NCI-H345 (cell line): ENCODE measurements around the gene IL18RAP.

Source experiments
- DNase-seq: peaks from one replicate; lab custom pipeline; 2025; lab: John Stamatoyannopoulos, UW

The IL18RAP gene

DNA sequence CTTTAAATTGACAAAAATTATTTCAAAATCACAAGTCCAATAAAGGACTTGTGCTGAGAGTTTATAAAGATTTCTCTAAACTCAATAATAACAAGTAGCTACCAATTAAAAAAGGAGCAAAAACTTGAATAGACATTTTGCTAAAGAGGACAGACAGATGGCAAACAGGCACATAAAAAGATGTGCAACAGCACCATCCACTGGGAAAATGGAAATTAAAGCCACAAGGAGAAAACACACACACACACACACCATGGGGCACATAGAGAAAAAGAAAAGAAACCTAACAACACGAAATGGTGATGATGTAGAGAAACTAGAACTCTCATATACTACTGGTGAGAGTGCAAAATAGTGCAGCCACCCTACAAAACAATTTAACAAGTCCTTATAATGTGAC is 37.5 kb downstream of the IL18RAP start:
- DNase-seq = no peak

DNA sequence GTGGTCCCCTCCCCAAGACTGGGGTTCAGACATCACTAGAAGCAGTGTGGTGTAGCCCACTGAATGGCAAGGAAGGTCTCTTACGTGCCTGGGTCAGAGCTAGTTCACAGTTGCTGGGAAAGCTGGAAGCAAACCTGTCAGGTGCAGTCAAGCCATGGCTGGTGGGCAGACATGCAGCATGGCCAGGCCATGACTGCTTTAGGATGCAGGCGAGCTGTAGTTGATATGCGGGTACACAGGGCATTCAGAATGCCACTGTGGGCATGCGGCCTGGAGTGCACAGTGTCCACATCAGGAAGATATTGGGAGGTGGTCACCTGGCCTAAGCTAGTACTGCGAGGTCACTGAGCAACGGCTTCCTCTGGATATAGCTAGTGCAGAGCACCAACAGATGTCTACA is 38.2 kb downstream of the IL18RAP start:
- DNase-seq = no peak

DNA sequence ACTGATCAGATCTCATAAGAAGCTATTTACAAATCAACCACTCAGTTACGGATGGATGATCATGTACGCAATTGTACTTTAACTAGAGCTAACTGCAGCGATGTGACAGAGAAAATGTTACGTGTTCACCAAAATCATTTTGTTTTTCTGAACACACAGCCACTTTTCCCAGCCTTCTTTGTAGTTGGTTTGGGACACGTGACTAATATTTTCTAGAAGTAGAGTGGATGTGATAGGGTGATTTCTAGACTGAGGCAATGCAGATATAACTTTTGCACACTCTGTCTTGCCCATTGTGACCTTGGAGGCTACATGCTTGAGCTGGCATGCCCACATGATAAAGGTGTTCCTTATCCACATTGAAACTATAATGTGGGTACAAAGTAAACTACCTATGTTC is 40.2 kb downstream of the IL18RAP start:
- no peak for DNase-seq

DNA sequence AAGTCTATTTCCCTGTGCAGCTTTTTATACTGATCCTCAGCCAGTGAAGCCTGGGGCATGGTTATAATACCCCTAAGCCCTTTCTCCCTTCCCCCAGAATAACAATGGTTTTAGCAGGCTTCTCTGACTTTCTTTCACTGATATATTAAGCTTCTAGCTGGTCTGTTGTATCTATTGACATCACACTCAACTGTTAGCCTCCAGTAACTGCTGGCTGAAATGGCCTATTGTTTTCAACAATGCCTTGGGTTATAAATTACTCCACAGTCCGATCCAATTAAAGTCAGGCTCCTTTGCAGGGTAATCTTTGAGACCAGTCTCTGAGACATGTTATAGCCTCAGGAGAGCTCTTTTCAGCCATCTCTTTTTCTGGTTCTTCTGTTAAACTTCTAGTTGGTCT is 47.2 kb downstream of the IL18RAP start:
- DNase-seq = no peak

DNA sequence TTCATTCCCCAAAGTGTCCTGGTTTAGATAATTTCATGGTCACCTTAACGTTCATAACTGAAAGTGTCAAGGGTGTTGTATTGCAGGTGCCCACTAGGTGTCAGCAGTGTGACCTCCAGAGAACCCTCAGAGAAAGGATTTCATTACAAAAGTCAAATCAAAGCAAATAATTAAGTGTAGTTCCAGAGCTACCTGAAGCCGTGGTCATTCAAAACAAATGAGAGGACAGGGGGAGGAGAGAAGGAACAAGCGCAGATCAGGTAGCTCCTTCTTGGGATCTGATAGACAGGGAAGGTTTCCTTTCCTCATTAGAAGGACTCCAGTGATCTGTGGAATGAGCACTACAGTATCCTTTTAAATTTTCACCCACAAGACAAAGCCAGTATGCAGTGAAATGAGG is 50.1 kb downstream of the IL18RAP start, which contains the start of gene SLC9A4:
SLC9A4 (plus strand) TSS at position 207 of the 400 bp plus-strand sequence. CDS start 534 bp downstream, outside the sequence.
- DNase-seq = peak; percentile 44

DNA sequence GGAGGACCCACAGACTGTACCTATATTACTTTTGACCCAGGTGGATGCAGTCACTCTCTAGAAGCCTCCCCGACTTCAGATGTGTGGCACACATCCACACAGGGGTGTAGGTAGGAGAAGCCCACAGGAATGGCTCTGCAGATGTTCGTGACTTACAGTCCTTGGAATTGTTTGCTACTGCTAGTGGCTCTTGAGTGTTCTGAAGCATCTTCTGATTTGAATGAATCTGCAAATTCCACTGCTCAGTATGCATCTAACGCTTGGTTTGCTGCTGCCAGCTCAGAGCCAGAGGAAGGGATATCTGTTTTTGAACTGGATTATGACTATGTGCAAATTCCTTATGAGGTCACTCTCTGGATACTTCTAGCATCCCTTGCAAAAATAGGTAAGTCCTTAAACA is 50.7 kb downstream of the IL18RAP start:
- no peak for DNase-seq

DNA sequence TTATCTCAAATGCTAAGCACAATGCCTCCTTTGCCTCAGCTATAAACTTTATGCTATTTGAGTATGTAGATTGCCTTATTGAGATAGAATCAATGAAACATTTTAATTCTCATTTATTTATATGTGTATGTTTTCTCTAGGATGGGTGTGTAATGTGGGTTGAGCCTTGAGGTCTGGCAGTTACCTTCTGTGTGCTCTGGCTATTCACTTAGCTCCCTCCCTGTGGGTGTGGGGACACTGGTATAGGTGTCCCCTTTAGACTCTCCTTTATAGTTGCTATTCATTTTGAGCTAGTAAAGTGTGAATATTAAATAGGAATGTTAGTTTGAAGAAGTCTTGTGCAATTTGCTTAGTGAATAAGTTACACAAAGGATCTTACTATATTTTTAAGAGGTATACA is 51.8 kb downstream of the IL18RAP start:
- DNase-seq = no peak

DNA sequence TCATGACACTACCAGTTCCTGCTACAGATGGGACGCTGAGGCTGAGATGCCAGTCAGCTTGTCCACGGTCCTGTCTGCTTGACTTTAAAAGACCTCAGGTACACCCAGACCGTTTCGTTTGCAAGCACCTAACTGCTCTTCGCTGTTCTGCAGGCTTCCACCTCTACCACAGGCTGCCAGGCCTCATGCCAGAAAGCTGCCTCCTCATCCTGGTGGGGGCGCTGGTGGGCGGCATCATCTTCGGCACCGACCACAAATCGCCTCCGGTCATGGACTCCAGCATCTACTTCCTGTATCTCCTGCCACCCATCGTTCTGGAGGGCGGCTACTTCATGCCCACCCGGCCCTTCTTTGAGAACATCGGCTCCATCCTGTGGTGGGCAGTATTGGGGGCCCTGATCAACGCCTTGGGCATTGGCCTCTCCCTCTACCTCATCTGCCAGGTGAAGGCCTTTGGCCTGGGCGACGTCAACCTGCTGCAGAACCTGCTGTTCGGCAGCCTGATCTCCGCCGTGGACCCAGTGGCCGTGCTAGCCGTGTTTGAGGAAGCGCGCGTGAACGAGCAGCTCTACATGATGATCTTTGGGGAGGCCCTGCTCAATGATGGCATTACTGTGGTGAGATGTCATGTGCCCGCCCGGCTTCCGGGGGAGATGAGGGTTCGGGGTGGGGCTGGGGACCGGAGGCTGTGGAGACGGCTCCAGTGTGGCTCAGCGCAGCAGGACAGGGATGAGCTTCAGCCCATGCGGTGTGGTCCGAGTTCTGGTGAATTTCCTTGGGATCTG is 55.9 kb downstream of the IL18RAP start:
- no peak for DNase-seq

DNA sequence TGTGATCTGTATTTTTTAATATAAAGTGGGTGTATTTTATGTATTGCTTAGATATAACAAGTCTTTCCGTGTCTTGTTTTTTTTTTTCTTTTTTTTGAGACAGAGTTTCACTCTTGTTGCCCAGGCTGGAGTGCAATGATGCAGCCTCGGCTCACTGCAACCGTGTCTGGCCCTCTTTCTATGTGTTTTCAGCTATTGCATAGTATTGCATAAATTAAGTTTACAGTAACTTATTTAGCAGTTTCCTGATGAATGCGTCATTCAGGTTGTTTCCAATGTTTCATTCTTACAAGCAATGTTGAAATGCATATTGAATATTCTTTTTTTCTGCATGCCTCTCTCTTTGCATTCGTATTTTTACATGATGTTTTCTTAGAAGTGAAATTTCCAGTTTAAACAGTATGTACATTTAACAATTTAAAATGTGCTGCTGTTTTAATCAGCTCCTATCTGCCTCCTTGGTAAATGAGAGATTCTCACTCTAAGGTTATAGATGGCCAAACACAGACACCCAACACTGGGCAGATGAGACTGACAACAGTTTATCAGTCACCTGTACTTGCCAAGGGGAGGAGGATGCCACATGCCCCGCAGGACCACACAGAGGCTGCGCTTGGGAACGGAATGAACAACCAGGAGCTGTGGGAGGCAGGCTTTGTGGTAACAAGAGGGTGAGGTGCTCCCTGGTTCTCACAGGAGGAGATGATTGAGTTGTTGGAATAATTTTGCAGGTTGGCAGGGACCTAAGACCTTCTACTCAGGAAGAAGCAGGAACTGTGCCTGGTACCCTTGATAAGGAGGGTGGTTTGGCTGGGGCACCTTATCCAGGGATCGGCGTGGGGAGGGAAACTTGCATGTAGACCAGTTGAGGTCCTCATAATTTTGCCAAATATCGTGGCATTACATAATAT is 57.6 kb downstream of the IL18RAP start:
- no peak for DNase-seq

DNA sequence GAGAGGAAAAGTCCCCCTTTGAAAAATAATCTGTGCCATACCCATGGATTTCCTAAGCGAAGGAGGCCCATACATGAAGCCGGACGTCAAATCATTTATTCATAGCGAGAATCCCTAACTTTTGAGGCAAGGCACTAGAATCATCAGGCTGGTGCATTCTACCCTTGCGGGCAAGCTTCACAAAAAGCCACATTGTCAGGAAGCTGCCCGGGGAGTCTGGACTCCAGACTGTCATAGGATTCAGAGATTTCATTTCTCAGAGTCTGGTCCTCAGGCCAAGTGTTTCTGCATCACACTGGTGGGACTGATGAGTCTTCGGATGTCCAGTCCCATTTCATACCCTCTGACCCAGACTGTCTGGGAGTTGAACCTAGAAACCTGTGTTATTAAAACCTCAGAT is 59.0 kb downstream of the IL18RAP start:
- no peak for DNase-seq

DNA sequence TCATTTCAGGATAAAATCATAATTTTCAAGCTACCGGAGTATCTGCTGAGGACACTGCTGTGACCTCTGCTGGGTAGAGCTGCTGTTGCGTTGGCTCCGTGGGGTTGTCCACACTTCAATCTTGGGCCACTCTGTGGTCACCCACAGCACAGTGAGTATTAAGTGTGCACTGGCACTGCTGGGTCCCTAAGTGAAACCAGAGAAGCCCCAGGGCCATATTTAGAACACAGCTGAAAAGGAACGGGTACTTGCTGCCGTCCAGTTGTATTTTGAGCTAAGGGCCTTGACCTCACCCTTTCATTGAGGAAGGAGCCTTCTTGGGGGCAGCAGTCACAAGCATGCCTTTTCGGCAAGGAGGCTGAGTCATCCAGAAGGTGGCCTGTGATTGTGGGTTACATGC is 60.1 kb downstream of the IL18RAP start:
- no peak for DNase-seq

DNA sequence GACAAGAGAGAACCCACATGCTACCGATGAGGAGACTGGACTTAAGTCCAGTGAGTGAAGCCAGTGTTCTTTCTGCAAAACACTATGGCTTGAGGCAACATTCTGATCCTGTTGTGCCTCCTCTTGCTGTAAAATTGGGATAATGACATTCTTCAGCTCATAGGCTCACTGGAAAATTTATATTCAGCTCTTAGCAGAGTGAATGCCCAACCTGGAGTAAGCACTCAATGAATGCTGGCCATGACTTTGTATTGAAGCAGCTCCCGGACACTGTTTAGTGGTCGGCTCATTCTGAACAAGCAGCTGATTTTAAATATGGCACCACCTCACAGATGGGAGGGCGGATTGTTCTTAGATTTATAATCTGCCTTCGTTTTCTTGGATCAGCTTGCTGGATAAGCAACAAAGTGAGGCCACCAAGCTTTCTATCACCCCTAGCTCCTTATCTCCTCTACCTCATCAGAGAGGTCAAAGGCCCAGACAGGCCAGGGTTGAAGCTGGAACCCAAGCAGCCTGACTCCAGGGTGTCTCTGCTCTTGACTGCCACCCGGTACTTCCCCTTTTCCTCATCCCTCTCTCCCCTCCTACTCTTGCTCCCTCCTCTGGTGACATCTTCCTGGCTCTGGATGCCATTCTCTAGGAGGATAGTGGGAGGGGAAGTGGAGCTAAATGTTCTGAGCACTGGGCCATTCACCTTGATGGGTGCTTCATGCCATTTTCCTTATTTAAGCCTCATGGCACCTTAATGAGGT is 61.5 kb downstream of the IL18RAP start:
- DNase-seq = no peak

DNA sequence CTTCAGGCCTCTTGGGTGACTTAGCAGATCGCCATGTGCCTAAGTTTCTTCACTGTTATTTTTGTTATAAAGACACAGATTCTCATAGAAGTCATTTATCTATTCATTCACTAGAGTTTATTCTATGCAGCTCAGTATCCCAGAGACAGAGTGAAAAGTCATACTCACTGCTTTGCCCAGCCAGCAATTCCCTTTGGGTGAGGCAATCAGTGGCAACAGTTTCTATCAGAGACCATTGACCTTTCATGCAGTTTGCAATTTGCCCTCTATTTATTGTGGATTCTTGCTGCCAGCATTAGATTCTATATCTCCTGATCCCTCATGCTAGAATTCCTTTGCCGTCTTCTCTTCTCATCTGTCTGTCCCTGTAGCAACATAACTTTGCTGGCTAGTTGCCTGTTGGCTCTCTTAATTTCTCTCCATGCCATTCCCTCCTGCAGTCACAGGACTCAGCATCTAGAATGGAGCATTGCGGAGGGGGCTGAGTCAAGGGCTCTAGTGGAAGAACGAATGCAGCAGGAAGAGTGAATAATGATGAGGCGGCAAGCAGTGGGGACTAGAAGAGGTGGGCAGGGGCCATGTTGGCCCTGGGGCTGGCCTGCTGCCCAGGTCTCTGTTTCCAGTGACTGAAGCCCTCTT is 62.3 kb downstream of the IL18RAP start:
- no peak for DNase-seq

DNA sequence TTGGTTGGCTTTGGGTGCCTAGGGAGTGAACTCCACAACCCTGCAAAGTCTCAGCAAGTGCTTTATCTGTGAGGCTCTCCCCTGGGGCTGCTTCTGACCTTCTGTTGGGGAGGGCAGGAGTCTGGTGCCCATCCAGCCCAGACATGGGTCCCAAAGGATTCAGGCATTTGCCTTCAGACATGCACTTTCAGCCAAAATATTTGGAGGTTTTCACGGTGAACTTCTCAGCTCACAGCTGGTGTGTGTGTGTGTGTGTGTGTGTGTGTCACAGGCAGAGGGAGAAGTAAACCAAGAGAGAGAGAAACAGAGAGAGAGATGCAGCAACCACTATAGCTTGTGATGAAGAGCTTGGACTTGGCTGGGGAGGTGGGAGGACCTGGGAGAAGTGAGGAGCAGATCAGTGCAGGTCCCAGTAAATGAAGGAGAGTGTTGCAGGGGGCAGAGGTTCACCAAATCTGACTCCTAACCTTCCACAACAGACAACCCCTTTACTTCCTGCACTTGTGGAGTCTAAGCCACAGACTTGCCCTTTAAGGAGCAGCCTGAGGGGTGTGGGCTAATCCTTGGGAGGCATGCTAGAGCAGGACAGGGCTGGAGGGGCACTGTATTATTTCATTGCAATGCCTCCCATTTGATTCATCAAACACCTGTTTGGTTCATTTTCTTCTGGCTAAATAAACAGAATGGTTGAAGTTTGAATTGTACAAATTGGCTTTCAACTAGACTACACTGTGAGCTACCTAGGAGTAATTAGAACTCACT is 64.2 kb downstream of the IL18RAP start:
- no peak for DNase-seq

DNA sequence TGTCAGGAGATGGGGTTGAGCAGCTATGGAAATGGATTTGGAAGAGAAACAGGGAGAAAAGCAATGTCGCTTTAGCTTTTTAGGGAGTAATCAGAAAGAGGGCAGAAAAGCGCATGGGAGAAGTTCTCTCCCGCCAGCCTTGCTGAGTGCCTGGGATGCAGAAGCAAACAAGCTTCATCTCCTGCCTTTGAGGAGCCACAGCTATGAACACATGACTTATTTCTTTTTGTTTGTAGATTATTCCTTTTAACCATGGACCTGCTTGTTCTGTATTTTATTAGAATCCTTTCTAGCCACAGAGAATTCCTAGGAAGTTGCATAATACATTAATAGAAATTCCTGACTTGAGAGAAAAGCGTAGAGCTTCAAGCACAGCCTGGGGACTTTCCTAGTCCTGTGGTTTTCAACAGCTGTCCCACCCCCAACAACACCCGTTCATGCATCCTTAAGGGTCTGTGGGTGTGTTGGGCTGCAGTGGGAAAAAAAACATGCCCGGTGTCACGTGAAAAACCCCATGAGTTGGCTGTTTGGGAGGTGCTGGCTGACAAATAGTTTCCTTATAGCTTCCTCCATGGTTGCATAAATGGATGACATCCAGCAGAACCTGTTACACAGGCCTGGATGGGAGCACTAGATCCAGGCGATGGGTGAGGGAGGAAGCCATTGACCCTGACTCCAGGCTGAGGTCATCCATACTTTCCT is 65.0 kb downstream of the IL18RAP start:
- DNase-seq = no peak

DNA sequence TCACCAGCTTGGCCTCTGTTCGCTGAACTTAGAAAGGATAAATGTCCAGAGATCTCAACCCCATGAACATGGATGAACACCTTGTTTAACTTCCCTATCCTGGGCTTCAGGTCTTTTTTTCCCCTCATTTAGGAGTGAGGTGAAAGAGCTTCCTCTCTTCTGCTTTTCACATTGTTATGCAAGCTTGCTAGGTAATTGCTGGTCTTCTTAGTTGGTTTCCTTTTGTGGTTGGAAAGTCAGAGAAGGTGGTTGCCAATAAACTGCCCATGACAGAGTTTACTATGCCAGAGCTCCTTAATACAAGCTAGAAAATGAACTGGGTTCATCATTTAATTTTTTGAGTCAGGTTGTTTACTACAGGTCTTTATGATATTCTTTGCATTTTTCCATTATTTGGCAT is 66.7 kb downstream of the IL18RAP start:
- no peak for DNase-seq

DNA sequence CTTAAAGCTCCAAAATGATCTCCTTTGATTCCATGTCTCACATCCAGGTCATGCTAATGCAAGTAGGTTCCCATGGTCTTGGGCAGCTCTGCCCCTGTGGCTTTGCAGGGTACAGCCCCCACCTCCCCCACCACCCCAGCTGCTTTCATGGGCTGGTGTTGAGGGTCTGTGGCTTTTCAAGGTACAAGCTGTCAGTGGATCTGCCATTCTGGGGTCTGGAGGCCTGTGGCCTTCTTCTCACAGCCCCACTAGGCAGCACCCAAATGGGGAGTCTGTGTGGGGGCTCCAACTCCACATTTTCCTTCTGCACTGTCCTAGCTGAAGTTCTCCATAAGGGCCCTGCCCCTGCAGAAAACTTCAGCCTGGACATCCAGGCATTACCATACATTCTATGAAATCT is 69.0 kb downstream of the IL18RAP start:
- no peak for DNase-seq

DNA sequence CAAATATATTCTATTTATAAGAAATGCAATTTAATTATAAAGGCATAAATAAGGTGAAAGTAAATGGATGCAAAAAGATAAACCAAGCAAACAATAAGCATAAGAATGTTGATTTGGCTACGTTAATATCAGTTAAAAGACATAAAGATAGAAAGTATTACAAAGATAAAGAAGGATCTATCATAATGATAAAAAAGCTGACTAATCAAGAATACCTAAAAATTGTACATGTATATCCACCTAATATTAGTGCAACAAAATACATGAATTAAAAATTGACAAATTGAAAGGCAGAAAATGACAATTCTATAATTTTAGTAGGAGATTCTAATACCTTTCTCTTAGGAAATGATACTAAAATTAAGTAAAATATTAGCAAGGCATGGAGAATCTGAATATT is 71.6 kb downstream of the IL18RAP start:
- no peak for DNase-seq

DNA sequence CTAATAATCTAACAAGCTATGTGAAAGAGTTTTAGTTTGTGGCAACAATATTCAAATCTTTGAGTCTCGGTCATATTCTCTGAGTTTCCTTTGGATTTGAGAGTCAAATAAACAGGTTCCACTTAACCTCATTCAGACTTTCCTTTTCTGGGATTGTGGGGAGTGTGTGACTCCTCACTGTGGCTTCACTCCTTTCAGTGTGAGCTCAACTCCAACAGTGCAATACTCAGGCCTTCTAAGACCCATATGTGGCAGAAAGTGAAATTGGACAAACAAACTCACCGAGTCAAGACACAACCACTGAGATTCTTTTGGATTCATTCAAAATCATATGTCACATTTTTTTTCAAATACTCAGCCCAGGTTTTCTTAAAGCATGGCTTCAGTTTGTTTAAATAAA is 75.5 kb downstream of the IL18RAP start:
- DNase-seq = no peak

DNA sequence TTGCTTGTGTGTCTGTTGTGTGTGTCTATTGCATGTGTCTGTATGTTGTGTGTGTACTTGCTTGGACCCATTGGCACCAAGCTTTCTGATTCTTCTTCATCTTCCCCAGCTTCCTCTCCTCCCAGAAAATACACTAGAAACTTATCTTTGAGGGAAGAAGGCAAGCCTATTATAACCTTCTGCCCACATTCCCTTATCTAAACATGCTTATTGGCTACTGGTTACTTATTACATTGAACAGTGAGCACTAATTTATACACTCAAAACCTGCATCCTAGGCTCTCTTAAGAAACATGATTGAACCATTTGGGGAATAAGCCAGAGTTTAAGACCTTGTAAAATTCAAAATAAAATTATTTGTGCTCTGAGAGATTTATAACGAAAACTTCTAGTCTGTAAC is 76.6 kb downstream of the IL18RAP start:
- no peak for DNase-seq
